ENCODE results near the gene GRM8.

DNA sequence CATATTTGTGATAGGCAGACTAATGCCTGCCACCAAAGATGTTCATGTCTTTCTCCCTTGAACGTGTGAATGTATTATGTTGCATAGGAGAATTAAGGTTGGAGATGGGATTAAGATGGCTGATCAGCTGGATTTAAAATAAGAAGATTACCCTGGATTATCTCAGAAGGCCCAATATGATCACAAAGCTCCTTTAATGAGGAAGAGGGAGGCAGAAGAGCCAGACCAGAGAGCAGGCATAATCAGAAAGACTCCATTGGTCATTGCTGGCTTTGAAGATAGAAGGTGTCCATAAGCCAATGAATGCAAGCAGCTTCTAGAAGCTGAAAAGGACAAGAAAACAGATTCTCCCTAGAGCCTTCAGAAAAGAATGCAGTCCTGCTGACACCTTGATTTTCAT, 410.3 kb downstream of the GRM8 start:
- TF ChIP-seq, protein P1, sequence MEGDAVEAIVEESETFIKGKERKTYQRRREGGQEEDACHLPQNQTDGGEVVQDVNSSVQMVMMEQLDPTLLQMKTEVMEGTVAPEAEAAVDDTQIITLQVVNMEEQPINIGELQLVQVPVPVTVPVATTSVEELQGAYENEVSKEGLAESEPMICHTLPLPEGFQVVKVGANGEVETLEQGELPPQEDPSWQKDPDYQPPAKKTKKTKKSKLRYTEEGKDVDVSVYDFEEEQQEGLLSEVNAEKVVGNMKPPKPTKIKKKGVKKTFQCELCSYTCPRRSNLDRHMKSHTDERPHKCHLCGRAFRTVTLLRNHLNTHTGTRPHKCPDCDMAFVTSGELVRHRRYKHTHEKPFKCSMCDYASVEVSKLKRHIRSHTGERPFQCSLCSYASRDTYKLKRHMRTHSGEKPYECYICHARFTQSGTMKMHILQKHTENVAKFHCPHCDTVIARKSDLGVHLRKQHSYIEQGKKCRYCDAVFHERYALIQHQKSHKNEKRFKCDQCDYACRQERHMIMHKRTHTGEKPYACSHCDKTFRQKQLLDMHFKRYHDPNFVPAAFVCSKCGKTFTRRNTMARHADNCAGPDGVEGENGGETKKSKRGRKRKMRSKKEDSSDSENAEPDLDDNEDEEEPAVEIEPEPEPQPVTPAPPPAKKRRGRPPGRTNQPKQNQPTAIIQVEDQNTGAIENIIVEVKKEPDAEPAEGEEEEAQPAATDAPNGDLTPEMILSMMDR (conservative IDR thresholded peaks at IDR 0.05; ENCODE audit: low read length): no peak
- TF ChIP-seq EZH2phosphoT487 (IDR thresholded peaks at IDR 0.05; ENCODE audit: borderline replicate concordance, low read depth, low read length): no peak
